ENCODE results near the gene ZNF132.

The ZNF132 gene

DNA sequence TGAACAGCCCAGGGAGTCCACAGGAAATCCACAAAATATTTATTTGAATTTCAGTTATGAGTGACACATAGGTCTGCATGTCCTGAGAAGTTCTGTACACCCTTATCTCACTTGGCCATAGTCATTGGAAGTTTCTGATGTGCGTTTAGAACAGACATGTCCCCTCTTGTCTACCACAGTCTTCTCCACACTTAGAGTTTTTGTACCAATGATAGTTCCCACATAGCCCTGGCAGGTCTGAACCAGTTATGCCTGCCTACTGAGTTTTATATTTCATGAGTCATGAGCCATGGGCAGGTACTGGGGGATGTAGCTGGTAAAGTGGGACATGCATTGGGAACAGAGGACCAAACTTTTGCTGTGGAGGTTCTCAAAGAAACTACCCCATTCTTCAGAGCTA lies 11.3 kb downstream of the ZNF132 start:
- peaks cover 3 to 34% of the 10 kb centered on the region in 2 experiments; a peak in 2 of 3 replicates for H3K36me3 ChIP-seq (ENCODE audit: control insufficient read depth in 2 of 2, insufficient read depth in 1 of 2, low read length in 2 of 2)
- no peak overlapping the region for H3K4me3 ChIP-seq (ENCODE audit: low read depth, low read length)
- CTCF ChIA-PET = no interaction called here
- no peak overlapping the region for H3K27ac ChIP-seq (ENCODE audit: extremely low read depth, low read depth, low read length)
- no peaks in the 10 kb centered on the region for H3K9me3 ChIP-seq (ENCODE audit: control insufficient read depth, insufficient read depth, low read depth, low read length)
- no peaks in the 10 kb centered on the region for H3K4me1 ChIP-seq (ENCODE audit: control insufficient read depth, insufficient read depth, low read length)
- POLR2A ChIA-PET = interaction anchor here (2.1 kb wide), 1 partner anchor 20 kb away, joined by 10 read pairs; the partner anchor contains the start of gene ZNF584
- TF ChIP-seq, protein P1, sequence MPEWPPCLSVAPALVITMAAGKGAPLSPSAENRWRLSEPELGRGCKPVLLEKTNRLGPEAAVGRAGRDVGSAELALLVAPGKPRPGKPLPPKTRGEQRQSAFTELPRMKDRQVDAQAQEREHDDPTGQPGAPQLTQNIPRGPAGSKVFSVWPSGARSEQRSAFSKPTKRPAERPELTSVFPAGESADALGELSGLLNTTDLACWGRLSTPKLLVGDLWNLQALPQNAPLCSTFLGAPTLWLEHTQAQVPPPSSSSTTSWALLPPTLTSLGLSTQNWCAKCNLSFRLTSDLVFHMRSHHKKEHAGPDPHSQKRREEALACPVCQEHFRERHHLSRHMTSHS (tag by site-specific recombination; IDR thresholded peaks at IDR 0.05) = no peak
- no peak for TF ChIP-seq ZNF169 (tag by site-specific recombination; IDR thresholded peaks at IDR 0.05)
- TF ChIP-seq ZNF621 (tag by site-specific recombination; IDR thresholded peaks at IDR 0.05) = no peak
- TF ChIP-seq ZNF530 (tag by site-specific recombination; IDR thresholded peaks at IDR 0.05; ENCODE audit: low read depth) = no peak
- no peak for TF ChIP-seq ZNF184 (tag by site-specific recombination; IDR thresholded peaks at IDR 0.05)
- TF ChIP-seq, protein P2, sequence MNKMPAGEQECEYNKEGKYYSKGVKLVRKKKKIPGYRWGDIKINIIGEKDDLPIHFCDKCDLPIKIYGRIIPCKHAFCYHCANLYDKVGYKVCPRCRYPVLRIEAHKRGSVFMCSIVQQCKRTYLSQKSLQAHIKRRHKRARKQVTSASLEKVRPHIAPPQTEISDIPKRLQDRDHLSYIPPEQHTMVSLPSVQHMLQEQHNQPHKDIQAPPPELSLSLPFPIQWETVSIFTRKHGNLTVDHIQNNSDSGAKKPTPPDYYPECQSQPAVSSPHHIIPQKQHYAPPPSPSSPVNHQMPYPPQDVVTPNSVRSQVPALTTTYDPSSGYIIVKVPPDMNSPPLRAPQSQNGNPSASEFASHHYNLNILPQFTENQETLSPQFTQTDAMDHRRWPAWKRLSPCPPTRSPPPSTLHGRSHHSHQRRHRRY (tag by site-specific recombination; IDR thresholded peaks at IDR 0.05) = no peak
- TF ChIP-seq ZNF175 (tag by site-specific recombination; IDR thresholded peaks at IDR 0.05) = no peak
- TF ChIP-seq, protein P3, sequence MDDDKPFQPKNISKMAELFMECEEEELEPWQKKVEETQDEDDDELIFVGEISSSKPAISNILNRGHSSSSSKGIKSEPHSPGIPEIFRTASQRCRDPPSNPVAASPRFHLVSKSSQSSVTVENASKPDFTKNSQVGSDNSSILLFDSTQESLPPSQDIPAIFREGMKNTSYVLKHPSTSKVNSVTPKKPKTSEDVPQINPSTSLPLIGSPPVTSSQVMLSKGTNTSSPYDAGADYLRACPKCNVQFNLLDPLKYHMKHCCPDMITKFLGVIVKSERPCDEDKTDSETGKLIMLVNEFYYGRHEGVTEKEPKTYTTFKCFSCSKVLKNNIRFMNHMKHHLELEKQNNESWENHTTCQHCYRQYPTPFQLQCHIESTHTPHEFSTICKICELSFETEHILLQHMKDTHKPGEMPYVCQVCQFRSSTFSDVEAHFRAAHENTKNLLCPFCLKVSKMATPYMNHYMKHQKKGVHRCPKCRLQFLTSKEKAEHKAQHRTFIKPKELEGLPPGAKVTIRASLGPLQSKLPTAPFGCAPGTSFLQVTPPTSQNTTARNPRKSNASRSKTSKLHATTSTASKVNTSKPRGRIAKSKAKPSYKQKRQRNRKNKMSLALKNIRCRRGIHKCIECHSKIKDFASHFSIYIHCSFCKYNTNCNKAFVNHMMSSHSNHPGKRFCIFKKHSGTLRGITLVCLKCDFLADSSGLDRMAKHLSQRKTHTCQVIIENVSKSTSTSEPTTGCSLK (tag by site-specific recombination; IDR thresholded peaks at IDR 0.05) = no peak

DNA sequence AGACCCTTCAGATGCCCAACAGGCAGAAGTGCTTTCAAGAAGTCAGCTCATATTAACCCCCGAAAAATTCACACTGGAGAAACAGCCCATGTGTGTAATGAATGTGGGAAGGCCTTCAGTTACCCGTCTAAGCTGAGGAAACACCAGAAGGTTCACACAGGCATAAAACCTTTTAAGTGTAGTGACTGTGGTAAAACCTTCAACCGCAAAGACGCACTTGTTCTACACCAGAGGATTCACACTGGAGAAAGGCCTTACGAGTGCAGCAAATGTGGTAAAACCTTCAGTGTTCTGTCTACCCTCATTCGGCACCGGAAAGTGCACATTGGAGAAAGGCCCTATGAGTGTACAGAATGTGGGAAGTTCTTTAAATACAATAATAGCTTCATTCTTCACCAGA lies 22.9 kb downstream of the ZNF132 start:
- ChIA-PET CTCF (interaction anchor here (0.5 to 1.2 kb wide), 2 partner anchors 11 to 18 kb away, joined by 3 to 5 read pairs; no protein-coding TSS in a partner anchor), POLR2A (interaction anchor here (1.3 to 2.5 kb wide), 2 partner anchors 9 kb away, joined by 4 to 16 read pairs; partner anchors contain the start of gene ZNF584)
- Histone ChIP-seq H3K27ac (ENCODE audit: extremely low read depth, low read depth, low read length) (no peak overlapping the region), H3K9me3 (ENCODE audit: control insufficient read depth, insufficient read depth, low read depth, low read length) (no peaks in the 10 kb centered on the region), H3K4me3 (ENCODE audit: low read depth, low read length) (no peak overlapping the region), H3K4me1 (ENCODE audit: control insufficient read depth, insufficient read depth, low read length) (no peaks in the 10 kb centered on the region), H3K36me3 (ENCODE audit: control insufficient read depth in 2 of 2, insufficient read depth in 1 of 2, low read length in 2 of 2) (peaks cover 46 to 61% of the 10 kb centered on the region in 2 experiments)
- TF ChIP-seq, protein P4, sequence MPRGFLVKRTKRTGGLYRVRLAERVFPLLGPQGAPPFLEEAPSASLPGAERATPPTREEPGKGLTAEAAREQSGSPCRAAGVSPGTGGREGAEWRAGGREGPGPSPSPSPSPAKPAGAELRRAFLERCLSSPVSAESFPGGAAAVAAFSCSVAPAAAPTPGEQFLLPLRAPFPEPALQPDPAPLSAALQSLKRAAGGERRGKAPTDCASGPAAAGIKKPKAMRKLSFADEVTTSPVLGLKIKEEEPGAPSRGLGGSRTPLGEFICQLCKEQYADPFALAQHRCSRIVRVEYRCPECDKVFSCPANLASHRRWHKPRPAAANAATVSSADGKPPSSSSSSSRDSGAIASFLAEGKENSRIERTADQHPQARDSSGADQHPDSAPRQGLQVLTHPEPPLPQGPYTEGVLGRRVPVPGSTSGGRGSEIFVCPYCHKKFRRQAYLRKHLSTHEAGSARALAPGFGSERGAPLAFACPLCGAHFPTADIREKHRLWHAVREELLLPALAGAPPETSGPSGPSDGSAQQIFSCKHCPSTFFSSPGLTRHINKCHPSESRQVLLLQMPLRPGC (tag by site-specific recombination; IDR thresholded peaks at IDR 0.05) = no peak
- TF ChIP-seq ZNF157 (tag by site-specific recombination; IDR thresholded peaks at IDR 0.05) (no peak), WT1 (tag by site-specific recombination; IDR thresholded peaks at IDR 0.05) (no peak), ZBTB17 (tag by site-specific recombination; IDR thresholded peaks at IDR 0.05) (no peak), GLIS1 (tag by site-specific recombination; IDR thresholded peaks at IDR 0.05) (no peak), ZNF37A (tag by site-specific recombination; IDR thresholded peaks at IDR 0.05) (no peak), ZNF549 (tag by site-specific recombination; IDR thresholded peaks at IDR 0.05) (no peak), ZNF843 (tag by site-specific recombination; IDR thresholded peaks at IDR 0.05) (no peak)
- TF ChIP-seq, protein P5, sequence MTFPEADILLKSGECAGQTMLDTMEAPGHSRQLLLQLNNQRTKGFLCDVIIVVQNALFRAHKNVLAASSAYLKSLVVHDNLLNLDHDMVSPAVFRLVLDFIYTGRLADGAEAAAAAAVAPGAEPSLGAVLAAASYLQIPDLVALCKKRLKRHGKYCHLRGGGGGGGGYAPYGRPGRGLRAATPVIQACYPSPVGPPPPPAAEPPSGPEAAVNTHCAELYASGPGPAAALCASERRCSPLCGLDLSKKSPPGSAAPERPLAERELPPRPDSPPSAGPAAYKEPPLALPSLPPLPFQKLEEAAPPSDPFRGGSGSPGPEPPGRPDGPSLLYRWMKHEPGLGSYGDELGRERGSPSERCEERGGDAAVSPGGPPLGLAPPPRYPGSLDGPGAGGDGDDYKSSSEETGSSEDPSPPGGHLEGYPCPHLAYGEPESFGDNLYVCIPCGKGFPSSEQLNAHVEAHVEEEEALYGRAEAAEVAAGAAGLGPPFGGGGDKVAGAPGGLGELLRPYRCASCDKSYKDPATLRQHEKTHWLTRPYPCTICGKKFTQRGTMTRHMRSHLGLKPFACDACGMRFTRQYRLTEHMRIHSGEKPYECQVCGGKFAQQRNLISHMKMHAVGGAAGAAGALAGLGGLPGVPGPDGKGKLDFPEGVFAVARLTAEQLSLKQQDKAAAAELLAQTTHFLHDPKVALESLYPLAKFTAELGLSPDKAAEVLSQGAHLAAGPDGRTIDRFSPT (tag by site-specific recombination; IDR thresholded peaks at IDR 0.05) = no peak
- TF ChIP-seq, protein P6, sequence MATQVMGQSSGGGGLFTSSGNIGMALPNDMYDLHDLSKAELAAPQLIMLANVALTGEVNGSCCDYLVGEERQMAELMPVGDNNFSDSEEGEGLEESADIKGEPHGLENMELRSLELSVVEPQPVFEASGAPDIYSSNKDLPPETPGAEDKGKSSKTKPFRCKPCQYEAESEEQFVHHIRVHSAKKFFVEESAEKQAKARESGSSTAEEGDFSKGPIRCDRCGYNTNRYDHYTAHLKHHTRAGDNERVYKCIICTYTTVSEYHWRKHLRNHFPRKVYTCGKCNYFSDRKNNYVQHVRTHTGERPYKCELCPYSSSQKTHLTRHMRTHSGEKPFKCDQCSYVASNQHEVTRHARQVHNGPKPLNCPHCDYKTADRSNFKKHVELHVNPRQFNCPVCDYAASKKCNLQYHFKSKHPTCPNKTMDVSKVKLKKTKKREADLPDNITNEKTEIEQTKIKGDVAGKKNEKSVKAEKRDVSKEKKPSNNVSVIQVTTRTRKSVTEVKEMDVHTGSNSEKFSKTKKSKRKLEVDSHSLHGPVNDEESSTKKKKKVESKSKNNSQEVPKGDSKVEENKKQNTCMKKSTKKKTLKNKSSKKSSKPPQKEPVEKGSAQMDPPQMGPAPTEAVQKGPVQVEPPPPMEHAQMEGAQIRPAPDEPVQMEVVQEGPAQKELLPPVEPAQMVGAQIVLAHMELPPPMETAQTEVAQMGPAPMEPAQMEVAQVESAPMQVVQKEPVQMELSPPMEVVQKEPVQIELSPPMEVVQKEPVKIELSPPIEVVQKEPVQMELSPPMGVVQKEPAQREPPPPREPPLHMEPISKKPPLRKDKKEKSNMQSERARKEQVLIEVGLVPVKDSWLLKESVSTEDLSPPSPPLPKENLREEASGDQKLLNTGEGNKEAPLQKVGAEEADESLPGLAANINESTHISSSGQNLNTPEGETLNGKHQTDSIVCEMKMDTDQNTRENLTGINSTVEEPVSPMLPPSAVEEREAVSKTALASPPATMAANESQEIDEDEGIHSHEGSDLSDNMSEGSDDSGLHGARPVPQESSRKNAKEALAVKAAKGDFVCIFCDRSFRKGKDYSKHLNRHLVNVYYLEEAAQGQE (tag by site-specific recombination; IDR thresholded peaks at IDR 0.05) = no peak
- TF ChIP-seq, protein P7, sequence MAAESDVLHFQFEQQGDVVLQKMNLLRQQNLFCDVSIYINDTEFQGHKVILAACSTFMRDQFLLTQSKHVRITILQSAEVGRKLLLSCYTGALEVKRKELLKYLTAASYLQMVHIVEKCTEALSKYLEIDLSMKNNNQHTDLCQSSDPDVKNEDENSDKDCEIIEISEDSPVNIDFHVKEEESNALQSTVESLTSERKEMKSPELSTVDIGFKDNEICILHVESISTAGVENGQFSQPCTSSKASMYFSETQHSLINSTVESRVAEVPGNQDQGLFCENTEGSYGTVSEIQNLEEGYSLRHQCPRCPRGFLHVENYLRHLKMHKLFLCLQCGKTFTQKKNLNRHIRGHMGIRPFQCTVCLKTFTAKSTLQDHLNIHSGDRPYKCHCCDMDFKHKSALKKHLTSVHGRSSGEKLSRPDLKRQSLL (tag by site-specific recombination; IDR thresholded peaks at IDR 0.05) = no peak
- TF ChIP-seq, protein P8, sequence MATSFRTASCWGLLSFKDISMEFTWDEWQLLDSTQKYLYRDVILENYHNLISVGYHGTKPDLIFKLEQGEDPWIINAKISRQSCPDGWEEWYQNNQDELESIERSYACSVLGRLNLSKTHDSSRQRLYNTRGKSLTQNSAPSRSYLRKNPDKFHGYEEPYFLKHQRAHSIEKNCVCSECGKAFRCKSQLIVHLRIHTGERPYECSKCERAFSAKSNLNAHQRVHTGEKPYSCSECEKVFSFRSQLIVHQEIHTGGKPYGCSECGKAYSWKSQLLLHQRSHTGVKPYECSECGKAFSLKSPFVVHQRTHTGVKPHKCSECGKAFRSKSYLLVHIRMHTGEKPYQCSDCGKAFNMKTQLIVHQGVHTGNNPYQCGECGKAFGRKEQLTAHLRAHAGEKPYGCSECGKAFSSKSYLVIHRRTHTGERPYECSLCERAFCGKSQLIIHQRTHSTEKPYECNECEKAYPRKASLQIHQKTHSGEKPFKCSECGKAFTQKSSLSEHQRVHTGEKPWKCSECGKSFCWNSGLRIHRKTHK (tag by site-specific recombination; IDR thresholded peaks at IDR 0.05) = no peak
